Brain microvascular endothelial cell (primary cell): Measurements from ENCODE around the gene TOX3.

ENCODE experiments used
- DNase-seq: peaks from one replicate; pipeline ENCODE4 v3.0.0-alpha.2; 2020
- H3K27ac ChIP-seq: fragments of 250-450 bp; sonication (Bioruptor Pico); 2 replicates; pipeline ENCODE4 v1.5.1; 2020; ENCODE audit warnings: mild to moderate bottlenecking, moderate library complexity
- H3K27me3 ChIP-seq: fragments of 250-450 bp; sonication (Bioruptor Pico); replicated peaks from 2 replicates; pipeline ENCODE4 v1.5.1; 2020; ENCODE audit warnings: mild to moderate bottlenecking
- H3K36me3 ChIP-seq: fragments of 250-450 bp; sonication (Bioruptor Pico); replicated peaks from 2 replicates; pipeline ENCODE4 v1.5.1; 2020; ENCODE audit warnings: mild to moderate bottlenecking
- H3K4me3 ChIP-seq: 2 replicates; pipeline ENCODE4 v1.5.1; 2011; ENCODE audit warnings: low read depth, mild to moderate bottlenecking, control low read depth, low read length, moderate library complexity
- in situ Hi-C: cut with HindIII; loops from 2 replicates; pipeline ENCODE4 v1.10.0; 2017; ENCODE audit warnings: low sequenced_read_pairs, low pct_ligation_motif_present
- TF ChIP-seq, protein P1 (sequence below): IDR thresholded peaks from 2 replicates; pipeline ENCODE4 v1.5.1; 2011; ENCODE audit warnings: low read depth, mild to moderate bottlenecking, moderate library complexity, low read length, control low read depth, inconsistent platforms; ENCODE audit errors: missing control alignments

Gene TOX3

GRCh38 chr16:52529226-52529625 is 17.7 kb downstream of the TOX3 start:
- Histone ChIP-seq H3K36me3 (no peaks in the 10 kb centered on the region), H3K4me3 (no peak overlapping the region), H3K27ac (no peak overlapping the region), H3K27me3 (no peaks in the 10 kb centered on the region)
- in situ Hi-C loops: no loop called here
- TF ChIP-seq, protein P1, sequence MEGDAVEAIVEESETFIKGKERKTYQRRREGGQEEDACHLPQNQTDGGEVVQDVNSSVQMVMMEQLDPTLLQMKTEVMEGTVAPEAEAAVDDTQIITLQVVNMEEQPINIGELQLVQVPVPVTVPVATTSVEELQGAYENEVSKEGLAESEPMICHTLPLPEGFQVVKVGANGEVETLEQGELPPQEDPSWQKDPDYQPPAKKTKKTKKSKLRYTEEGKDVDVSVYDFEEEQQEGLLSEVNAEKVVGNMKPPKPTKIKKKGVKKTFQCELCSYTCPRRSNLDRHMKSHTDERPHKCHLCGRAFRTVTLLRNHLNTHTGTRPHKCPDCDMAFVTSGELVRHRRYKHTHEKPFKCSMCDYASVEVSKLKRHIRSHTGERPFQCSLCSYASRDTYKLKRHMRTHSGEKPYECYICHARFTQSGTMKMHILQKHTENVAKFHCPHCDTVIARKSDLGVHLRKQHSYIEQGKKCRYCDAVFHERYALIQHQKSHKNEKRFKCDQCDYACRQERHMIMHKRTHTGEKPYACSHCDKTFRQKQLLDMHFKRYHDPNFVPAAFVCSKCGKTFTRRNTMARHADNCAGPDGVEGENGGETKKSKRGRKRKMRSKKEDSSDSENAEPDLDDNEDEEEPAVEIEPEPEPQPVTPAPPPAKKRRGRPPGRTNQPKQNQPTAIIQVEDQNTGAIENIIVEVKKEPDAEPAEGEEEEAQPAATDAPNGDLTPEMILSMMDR: no peak
- no peak for DNase-seq

- no peaks in the 10 kb centered on the region for H3K27me3 ChIP-seq
- H3K4me3 ChIP-seq: no peak overlapping the region
- no peaks in the 10 kb centered on the region for H3K36me3 ChIP-seq
- no peak for DNase-seq
- TF ChIP-seq, protein P1: no peak
- H3K27ac ChIP-seq: no peak overlapping the region
- in situ Hi-C loops: no loop called here
These were observed 18.4 kb downstream of the TOX3 start for GRCh38 chr16:52528393-52529065.

- Histone ChIP-seq H3K4me3 (no peak overlapping the region), H3K36me3 (no peaks in the 10 kb centered on the region), H3K27me3 (no peaks in the 10 kb centered on the region), H3K27ac (no peak overlapping the region)
- TF ChIP-seq, protein P1: no peak
- DNase-seq: no peak
- in situ Hi-C loops: no loop called here
These were observed 20.1 kb downstream of the TOX3 start for GRCh38 chr16:52526830-52527229.

GRCh38 chr16:52526116-52526828 is 20.7 kb downstream of the TOX3 start:
- DNase-seq: no peak
- H3K27ac ChIP-seq: no peak overlapping the region
- TF ChIP-seq, protein P1: no peak
- no peaks in the 10 kb centered on the region for H3K27me3 ChIP-seq
- no peak overlapping the region for H3K4me3 ChIP-seq
- H3K36me3 ChIP-seq: no peaks in the 10 kb centered on the region
- in situ Hi-C loops: no loop called here

DNA sequence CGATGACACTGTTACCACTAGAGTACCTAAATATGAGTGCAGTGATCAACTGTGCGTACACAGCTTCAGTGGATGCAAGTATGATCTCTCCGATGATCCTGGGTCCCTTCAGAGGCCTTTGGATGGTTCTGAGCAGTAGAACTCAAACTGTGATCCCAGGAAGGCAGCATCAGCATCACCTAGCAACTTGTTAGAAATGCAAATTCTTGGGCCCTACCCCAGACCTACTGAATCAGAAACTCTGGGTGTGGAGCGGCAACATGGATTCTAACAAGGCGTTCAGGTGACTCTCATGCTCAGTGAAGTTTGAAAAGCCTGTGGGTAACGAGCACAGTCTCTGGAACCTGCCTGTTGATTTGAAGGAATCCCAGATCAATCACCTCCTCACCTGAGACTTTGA is 25.4 kb downstream of the TOX3 start:
- H3K27ac ChIP-seq: no peak overlapping the region
- in situ Hi-C loops: no loop called here
- H3K36me3 ChIP-seq: no peaks in the 10 kb centered on the region
- DNase-seq: no peak
- no peak overlapping the region for H3K4me3 ChIP-seq
- H3K27me3 ChIP-seq: no peaks in the 10 kb centered on the region
- TF ChIP-seq, protein P1: no peak
